COLO668 (cell line): ENCODE results near the gene USP17L5.
"Not testable (repeated sequence)": the region's sequence is repeated elsewhere in the genome, so short reads cannot be mapped to it uniquely, and the experiment has no call there.

ENCODE experiments used
- DNase-seq: peaks from one replicate; lab custom pipeline; 2025; ENCODE audit not compliant: unreplicated experiment; lab: John Stamatoyannopoulos, UW

Gene USP17L5, protein sequence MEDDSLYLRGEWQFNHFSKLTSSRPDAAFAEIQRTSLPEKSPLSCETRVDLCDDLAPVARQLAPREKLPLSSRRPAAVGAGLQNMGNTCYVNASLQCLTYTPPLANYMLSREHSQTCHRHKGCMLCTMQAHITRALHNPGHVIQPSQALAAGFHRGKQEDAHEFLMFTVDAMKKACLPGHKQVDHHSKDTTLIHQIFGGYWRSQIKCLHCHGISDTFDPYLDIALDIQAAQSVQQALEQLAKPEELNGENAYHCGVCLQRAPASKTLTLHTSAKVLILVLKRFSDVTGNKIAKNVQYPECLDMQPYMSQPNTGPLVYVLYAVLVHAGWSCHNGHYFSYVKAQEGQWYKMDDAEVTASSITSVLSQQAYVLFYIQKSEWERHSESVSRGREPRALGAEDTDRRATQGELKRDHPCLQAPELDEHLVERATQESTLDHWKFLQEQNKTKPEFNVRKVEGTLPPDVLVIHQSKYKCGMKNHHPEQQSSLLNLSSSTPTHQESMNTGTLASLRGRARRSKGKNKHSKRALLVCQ

DNA sequence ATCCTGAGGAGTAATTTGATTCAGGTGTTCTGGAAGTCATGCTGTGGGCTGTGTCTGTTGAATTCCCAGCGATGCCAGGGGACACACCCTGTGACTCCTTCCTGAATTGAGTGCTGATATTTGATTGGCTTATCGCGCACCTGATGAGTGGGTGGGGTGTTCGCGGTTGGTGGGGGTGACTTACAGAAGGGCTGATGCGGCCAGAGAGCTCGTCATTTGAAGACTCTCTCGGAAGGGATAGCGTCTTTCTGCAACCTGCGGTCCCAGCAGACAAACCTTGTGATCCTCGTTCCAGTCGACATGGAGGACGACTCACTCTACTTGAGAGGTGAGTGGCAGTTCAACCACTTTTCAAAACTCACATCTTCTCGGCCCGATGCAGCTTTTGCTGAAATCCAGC lies at the start of gene USP17L5:
USP17L5 (plus strand) TSS at position 301 of the 400 bp plus-strand sequence; CDS start at position 301, 0 bp downstream.
- DNase-seq, result not testable (repeated sequence)

GRCh38 chr4:9324191-9324590 lies 15.0 kb upstream of the USP17L5 start:
- not testable (repeated sequence) for DNase-seq

- not testable (repeated sequence) for DNase-seq
Observed at GRCh38 chr4:9324865-9325264, 14.3 kb upstream of the USP17L5 start, which contains the start of gene USP17L24. Gene USP17L24 (plus strand): TSS chr4:9325165. CDS start chr4:9325165, 0 bp downstream.

DNA sequence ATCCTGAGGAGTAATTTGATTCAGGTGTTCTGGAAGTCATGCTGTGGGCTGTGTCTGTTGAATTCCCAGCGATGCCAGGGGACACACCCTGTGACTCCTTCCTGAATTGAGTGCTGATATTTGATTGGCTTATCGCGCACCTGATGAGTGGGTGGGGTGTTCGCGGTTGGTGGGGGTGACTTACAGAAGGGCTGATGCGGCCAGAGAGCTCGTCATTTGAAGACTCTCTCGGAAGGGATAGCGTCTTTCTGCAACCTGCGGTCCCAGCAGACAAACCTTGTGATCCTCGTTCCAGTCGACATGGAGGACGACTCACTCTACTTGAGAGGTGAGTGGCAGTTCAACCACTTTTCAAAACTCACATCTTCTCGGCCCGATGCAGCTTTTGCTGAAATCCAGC lies 9.6 kb upstream of the USP17L5 start, which contains the start of gene USP17L25:
USP17L25 (plus strand) TSS at position 301 of the 400 bp plus-strand sequence; CDS start at position 301, 0 bp downstream.
- DNase-seq, result not testable (repeated sequence)

DNA sequence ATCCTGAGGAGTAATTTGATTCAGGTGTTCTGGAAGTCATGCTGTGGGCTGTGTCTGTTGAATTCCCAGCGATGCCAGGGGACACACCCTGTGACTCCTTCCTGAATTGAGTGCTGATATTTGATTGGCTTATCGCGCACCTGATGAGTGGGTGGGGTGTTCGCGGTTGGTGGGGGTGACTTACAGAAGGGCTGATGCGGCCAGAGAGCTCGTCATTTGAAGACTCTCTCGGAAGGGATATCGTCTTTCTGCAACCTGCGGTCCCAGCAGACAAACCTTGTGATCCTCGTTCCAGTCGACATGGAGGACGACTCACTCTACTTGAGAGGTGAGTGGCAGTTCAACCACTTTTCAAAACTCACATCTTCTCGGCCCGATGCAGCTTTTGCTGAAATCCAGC lies 4.8 kb upstream of the USP17L5 start, which contains the start of gene USP17L26:
USP17L26 (plus strand) TSS at position 301 of the 400 bp plus-strand sequence; CDS start at position 301, 0 bp downstream.
- not testable (repeated sequence) for DNase-seq

DNA sequence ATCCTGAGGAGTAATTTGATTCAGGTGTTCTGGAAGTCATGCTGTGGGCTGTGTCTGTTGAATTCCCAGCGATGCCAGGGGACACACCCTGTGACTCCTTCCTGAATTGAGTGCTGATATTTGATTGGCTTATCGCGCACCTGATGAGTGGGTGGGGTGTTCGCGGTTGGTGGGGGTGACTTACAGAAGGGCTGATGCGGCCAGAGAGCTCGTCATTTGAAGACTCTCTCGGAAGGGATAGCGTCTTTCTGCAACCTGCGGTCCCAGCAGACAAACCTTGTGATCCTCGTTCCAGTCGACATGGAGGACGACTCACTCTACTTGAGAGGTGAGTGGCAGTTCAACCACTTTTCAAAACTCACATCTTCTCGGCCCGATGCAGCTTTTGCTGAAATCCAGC lies 4.6 kb downstream of the USP17L5 start, which contains the start of gene USP17L27:
USP17L27 (plus strand) TSS at position 301 of the 400 bp plus-strand sequence; CDS start at position 301, 0 bp downstream.
- DNase-seq, result not testable (repeated sequence)

DNA sequence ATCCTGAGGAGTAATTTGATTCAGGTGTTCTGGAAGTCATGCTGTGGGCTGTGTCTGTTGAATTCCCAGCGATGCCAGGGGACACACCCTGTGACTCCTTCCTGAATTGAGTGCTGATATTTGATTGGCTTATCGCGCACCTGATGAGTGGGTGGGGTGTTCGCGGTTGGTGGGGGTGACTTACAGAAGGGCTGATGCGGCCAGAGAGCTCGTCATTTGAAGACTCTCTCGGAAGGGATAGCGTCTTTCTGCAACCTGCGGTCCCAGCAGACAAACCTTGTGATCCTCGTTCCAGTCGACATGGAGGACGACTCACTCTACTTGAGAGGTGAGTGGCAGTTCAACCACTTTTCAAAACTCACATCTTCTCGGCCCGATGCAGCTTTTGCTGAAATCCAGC lies 9.4 kb downstream of the USP17L5 start, which contains the start of gene USP17L28:
USP17L28 (plus strand) TSS at position 301 of the 400 bp plus-strand sequence; CDS start at position 301, 0 bp downstream.
- DNase-seq, result not testable (repeated sequence)

- not testable (repeated sequence) for DNase-seq
Observed at GRCh38 chr4:9350866-9351265, 11.7 kb downstream of the USP17L5 start.

- DNase-seq, result not testable (repeated sequence)
Observed at GRCh38 chr4:9353338-9353737, 14.1 kb downstream of the USP17L5 start, which contains the start of gene USP17L29. Gene USP17L29 (plus strand): TSS chr4:9353638. CDS start chr4:9353638, 0 bp downstream.

DNA sequence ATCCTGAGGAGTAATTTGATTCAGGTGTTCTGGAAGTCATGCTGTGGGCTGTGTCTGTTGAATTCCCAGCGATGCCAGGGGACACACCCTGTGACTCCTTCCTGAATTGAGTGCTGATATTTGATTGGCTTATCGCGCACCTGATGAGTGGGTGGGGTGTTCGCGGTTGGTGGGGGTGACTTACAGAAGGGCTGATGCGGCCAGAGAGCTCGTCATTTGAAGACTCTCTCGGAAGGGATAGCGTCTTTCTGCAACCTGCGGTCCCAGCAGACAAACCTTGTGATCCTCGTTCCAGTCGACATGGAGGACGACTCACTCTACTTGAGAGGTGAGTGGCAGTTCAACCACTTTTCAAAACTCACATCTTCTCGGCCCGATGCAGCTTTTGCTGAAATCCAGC lies 23.6 kb downstream of the USP17L5 start, which contains the start of gene USP17L30:
USP17L30 (plus strand) TSS at position 301 of the 400 bp plus-strand sequence; CDS start at position 301, 0 bp downstream.
- not testable (repeated sequence) for DNase-seq

DNA sequence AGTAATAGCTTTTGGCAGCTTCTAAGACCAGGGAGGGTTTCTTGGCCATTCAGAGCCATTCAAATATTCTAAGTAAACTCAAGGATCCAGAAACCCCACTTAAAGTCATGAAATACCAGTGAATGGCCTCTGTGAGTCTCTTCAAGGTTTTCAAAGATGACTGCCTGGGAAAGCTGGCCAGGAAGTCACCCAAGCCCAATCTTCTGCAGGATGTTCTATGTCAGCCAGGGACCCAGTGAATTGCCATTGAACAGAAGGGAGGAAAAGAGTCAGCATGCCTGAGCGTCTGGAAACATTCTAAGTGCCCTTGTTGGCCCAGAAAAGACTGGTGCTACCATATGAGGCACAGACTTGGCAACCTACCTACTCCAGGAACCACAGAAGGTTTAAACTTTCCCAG lies 40.7 kb downstream of the USP17L5 start:
- DNase-seq, result not testable (repeated sequence)

DNA sequence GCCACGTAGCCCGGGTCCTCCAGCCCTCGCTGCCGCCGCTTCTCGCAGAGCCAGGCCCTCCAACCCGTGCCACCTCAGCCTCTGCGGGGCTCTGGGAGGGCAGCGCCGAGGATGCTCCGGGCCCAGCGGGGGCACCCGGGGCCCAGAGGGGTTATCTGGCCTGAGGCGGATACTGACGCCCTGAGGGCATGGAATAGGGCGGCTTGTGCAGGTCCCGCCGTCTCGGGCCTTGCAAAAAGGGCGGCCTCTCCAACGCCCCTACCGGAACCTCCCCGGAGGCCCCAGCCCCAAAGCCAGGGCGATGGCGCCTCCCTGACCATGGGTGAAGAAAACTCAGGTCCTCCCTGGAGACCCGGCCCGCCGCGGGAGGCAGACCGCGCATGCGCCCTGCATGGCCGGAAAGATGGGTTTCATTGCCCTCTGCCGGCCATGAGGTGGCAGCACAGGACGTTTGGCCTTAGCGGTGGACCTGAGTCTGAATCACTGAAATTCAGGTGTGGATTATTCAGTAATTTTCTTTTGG lies 41.9 kb downstream of the USP17L5 start:
- DNase-seq, result not testable (repeated sequence)

DNA sequence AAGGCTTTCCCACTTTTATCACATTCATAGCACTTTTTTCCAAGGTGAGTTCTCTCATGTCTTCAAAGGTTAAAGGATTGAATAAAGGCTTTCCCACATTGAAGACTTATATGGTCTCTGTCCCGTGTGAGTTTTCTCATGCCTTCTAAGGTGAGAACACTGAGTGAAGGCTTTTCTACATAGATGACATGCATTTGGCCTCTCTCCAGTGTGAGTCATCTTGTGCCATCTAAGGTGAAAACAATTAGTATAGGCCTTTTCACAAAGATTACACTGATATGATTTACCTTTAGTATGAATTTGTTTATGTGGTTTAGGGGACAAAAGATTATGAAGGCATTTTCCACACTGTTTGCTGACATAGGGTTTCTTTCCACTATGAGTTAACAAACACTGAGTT lies 44.9 kb downstream of the USP17L5 start:
- DNase-seq, result no peak

DNA sequence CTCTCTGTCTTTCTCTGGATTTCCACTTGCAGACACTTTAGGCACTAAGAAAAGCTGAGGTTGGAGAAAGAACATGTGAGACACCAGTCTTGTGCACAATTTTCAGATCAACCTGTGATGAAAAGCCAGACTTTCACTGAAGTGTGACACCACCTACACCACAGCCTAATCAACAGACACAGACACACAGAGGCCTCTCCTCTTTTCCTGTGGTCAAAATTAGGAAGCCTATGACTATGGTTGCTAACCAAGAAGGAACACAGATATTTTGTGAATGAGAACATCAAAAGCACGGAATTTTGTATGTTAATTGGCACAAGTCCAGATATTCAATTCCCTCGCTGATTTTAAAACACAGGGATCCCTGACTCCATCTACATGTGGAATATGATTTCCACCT lies 49.8 kb downstream of the USP17L5 start:
- not testable (repeated sequence) for DNase-seq
